Testis (tissue), 2 donors: ENCODE results near the gene ADCY10.

Source experiments
- CTCF ChIP-seq, 3 experiments: fragments of 450-650 bp in 2 of 3; fragments of 200-600 bp in 1 of 3; sonication (generic) in 1 of 3; IDR thresholded peaks; one replicate each; pipeline ENCODE4 v1.5.1; 2016 to 2019; ENCODE audit warnings: antibody characterized with exemption in 3 of 3, mild to moderate bottlenecking in 2 of 3, moderate library complexity in 1 of 3
- POLR2A ChIP-seq: fragments of 450-650 bp; IDR thresholded peaks from one replicate; pipeline ENCODE4 v1.6.1; 2017; ENCODE audit warnings: antibody characterized with exemption, mild to moderate bottlenecking, moderate library complexity

- no peak for TF ChIP-seq CTCF (IDR thresholded peaks at IDR 0.05)
- TF ChIP-seq POLR2A: no peak
These were observed 19.9 kb upstream of the ADCY10 start for GRCh38 chr1:167933788-167934187.
